Left lung (tissue), 10 donors: ENCODE data around the gene KIAA1671. TPM values are rescaled to one million over a fixed set of nuclear protein-coding genes. Genes with fewer than 3 reads are reported as not detected.

Source experiments
- ATAC-seq: fragments of 200-7000 bp; cut with Tn5 transposase; one replicate; pipeline ENCODE4 v1.9.1; 2020; ENCODE audit warnings: moderate library complexity
- DNase-seq, 4 donors: peaks; one replicate each; pipeline ENCODE4 v3.0.0-alpha.2; 2013 to 2020
- H3K27ac ChIP-seq, 2 donors: fragments of 200-600 bp; sonication (generic) in 1 of 2; one replicate each; pipeline versions ENCODE4 v1.5.0 to v1.8.0; 2020 to 2021
- H3K27me3 ChIP-seq, 2 donors: fragments of 200-600 bp; sonication (generic) in 1 of 2; one replicate each; pipeline versions ENCODE4 v1.5.0 to v1.8.0; 2020 to 2021
- H3K36me3 ChIP-seq, 2 donors: fragments of 200-600 bp; sonication (generic) in 1 of 2; one replicate each; pipeline versions ENCODE4 v1.5.0 to v1.8.0; 2020 to 2021
- H3K4me1 ChIP-seq, 2 donors: fragments of 200-600 bp; one replicate each; pipeline ENCODE4 v1.8.0; 2021
- H3K4me3 ChIP-seq, 2 donors: fragments of 200-600 bp; sonication (generic) in 1 of 2; one replicate each; pipeline versions ENCODE4 v1.5.0 to v1.8.0; 2020 to 2021; ENCODE audit warnings: mild to moderate bottlenecking in 1 of 2
- H3K9me3 ChIP-seq, 2 donors: fragments of 200-600 bp; sonication (generic) in 1 of 2; one replicate each; pipeline versions ENCODE4 v1.5.0 to v1.8.0; 2020 to 2021
- intact Hi-C, 2 donors: fragments of 100-400 bp; cut with DNase I; formaldehyde crosslinking; loops; one replicate each; pipeline versions ENCODE4 v1.11.2 to v1.14.2; 2022
- polyA plus RNA-seq, 6 donors: library from polyadenylated mRNA; unstranded; fragments of 120-200 nt; gene quantifications; one replicate each; pipeline ENCODE4 v1.2.1, GENCODE V29; 2013; ENCODE audit not compliant: insufficient read length in 6 of 6
- total RNA-seq, 2 donors: library from RNA; stranded (reverse); fragmentation: NEBNext Ultra II Directional; extraction: Animal tissue kit (Norgen Biotek cat#: 25700); gene quantifications; one replicate each; pipeline ENCODE4 v1.2.1, GENCODE V29; 2021
- TF ChIP-seq, protein P1 (sequence below), 2 donors: fragments of 200-600 bp; sonication (generic) in 1 of 2; IDR thresholded peaks; one replicate each; pipeline versions ENCODE4 v1.5.0 to v1.8.0; 2021; ENCODE audit warnings: antibody characterized with exemption in 2 of 2
- donor health status: DM: no; HTN: yes; CAD: no.
- donor health status: DM: no; HTN: no; CAD: no.

Gene KIAA1671
- total and polyA plus RNA-seq, 8 donors = 19.4 to 35.0 (median 23.4) TPM

DNA sequence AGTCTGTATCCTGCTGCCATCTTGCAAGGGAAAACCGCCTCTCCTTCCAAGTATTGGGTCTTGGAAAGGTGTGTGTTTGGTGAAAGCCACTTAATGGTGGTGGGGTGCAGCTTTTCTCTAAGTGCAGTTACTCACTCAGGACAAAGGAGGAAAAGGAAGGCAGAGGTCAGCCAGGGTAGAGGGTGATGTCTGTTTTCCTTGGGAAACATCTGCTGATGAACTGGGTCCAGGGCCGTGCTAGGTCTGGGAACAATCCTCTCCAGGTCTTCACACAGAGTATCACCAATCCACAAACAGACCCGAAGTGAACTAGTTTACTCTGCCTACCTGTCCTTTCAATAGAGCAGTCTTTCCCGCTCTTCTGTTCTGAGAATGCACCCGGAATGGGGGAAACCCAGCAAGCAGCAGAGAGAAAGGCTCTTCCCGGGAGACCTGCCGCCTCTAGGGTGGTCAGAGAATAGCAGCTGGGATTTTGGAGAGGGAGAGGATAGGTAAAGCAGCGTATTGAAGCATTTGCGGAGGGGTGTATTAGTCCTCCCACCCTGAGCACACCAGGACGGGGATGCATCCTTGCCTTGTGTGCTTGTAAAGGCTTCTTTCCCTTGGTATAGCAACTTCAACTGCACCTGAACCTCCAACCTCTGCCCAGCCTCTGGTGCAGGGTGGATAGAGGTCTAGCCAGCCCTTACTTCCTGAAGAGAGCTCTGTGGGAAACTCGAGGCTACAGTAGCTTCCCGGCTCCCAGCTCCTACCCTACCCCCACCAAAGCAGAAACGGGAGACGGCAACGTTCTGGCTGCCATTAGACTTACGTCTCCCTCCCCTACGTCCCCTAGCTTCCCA, 26.7 kb upstream of the KIAA1671 start:
- H3K4me1 ChIP-seq = no peaks in the 10 kb centered on the region
- H3K9me3 ChIP-seq = peaks cover 0 to 5% of the 10 kb centered on the region in 2 donors
- DNase-seq = no peak
- intact Hi-C loops = no loop called here
- no peak overlapping the region for H3K27ac ChIP-seq
- no peaks in the 10 kb centered on the region for H3K36me3 ChIP-seq
- no peak for ATAC-seq
- TF ChIP-seq, protein P1, sequence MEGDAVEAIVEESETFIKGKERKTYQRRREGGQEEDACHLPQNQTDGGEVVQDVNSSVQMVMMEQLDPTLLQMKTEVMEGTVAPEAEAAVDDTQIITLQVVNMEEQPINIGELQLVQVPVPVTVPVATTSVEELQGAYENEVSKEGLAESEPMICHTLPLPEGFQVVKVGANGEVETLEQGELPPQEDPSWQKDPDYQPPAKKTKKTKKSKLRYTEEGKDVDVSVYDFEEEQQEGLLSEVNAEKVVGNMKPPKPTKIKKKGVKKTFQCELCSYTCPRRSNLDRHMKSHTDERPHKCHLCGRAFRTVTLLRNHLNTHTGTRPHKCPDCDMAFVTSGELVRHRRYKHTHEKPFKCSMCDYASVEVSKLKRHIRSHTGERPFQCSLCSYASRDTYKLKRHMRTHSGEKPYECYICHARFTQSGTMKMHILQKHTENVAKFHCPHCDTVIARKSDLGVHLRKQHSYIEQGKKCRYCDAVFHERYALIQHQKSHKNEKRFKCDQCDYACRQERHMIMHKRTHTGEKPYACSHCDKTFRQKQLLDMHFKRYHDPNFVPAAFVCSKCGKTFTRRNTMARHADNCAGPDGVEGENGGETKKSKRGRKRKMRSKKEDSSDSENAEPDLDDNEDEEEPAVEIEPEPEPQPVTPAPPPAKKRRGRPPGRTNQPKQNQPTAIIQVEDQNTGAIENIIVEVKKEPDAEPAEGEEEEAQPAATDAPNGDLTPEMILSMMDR (IDR thresholded peaks at IDR 0.05) = no peak
- H3K27me3 ChIP-seq = no peaks in the 10 kb centered on the region
- no peak overlapping the region for H3K4me3 ChIP-seq

DNA sequence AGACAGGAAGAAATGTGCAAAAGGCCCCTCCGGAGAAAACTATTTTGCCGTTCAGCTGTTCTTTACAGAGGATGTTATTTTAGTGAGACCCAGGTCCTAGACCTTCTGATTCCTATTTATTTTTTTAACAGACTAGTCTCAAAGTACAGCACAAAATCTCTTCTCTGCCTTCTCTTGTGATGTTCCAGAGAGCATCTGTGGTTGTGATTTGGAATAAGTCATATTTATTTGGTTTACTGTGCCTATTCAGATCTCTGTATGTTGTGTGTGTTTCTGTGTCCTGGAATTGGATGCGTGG, 26.1 kb upstream of the KIAA1671 start:
- ATAC-seq = no peak
- TF ChIP-seq, protein P1 (IDR thresholded peaks at IDR 0.05) = no peak
- intact Hi-C loops = no loop called here
- H3K9me3 ChIP-seq = peaks cover 0 to 5% of the 10 kb centered on the region in 2 donors
- no peak overlapping the region for H3K4me3 ChIP-seq
- DNase-seq = no peak
- no peaks in the 10 kb centered on the region for H3K4me1 ChIP-seq
- no peak overlapping the region for H3K27ac ChIP-seq
- H3K27me3 ChIP-seq = no peaks in the 10 kb centered on the region
- no peaks in the 10 kb centered on the region for H3K36me3 ChIP-seq

DNA sequence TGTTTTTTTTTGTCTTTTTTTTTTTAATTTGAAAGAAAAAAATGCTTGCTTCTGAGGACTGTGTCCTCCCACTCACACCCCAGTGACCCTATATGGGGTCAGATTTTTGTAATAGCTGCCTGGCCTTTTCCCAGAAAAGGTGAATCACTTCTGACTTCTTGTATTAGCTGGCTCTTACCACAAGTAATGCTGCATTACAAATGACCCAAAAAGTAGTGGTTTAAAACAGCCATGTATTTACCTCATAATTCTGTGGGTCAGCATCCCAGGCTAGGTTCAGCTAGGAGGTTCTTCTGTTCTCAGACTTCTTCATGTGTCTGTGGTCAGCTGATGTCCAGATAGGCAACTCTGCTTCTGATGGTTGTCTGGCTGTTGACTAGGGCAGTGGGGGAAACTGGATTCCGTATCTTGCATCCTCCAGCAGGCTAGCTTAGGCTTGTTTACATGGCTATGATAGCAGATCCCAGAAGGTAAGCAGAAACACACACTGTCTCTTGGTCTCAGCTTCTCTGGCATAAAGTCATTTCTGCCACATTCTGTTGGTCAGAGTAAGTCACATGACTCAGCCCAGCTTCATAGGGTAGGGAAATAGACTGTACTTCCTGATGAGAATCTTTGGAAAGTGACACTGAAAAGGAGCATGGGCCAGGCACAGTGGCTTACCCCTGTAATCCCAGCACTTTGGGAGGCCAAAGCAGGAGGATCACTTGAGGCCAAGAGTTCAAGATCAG, 25.5 kb upstream of the KIAA1671 start:
- TF ChIP-seq, protein P1 (IDR thresholded peaks at IDR 0.05) = no peak
- H3K27ac ChIP-seq = no peak overlapping the region
- H3K4me1 ChIP-seq = no peaks in the 10 kb centered on the region
- no peak overlapping the region for H3K4me3 ChIP-seq
- ATAC-seq (no peak), DNase-seq (no peak)
- intact Hi-C loops = no loop called here
- no peaks in the 10 kb centered on the region for H3K27me3 ChIP-seq
- H3K9me3 ChIP-seq = peaks cover 0 to 5% of the 10 kb centered on the region in 2 donors
- H3K36me3 ChIP-seq = no peaks in the 10 kb centered on the region

DNA sequence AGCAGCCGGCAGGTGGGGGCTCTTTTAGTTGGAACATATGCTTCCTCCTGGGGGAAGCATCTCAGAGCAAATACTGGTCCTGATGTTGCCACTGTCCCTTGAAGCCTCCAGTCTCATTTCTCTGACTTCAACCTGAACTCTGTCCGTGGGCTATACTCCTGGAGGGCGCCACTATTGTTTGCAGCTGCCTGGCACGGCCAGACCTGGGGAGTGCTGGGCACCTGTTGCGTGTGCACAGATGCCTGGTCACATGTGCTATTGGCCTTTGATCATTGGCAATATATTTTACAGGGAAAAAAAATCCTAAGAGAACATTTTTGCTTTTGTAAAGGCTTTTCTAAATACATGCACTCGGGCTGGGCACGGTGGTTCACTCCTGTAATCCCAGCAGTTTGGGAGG, 24.2 kb upstream of the KIAA1671 start:
- Histone ChIP-seq H3K4me1 (no peaks in the 10 kb centered on the region), H3K27me3 (no peaks in the 10 kb centered on the region), H3K27ac (no peak overlapping the region), H3K36me3 (no peaks in the 10 kb centered on the region), H3K4me3 (no peak overlapping the region), H3K9me3 (peaks cover 0 to 5% of the 10 kb centered on the region in 2 donors)
- TF ChIP-seq, protein P1 (IDR thresholded peaks at IDR 0.05) = no peak
- ATAC-seq (no peak), DNase-seq (no peak)
- intact Hi-C loops = no loop called here

DNA sequence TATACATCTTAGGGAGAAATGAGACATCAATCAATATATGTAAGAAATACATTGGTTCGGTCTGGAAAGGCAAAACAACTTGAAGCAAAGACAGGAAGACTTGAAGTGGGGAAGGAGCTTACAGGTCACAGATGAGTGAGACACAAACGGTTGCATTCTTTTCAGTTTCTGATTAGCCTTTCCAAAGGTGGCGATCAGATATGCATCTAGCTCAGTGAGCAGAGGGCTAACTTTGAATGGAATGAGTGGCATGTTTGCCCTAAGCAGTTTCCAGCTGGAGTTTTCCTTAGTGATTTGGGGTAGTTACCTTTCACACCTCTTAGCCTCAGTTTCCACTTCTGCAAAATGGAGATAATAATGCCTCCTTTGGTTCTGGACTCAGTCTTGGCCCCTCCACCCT, 21.8 kb upstream of the KIAA1671 start:
- Histone ChIP-seq H3K9me3 (peaks cover 0 to 5% of the 10 kb centered on the region in 2 donors), H3K27ac (no peak overlapping the region), H3K4me1 (no peaks in the 10 kb centered on the region), H3K4me3 (no peak overlapping the region), H3K27me3 (no peaks in the 10 kb centered on the region), H3K36me3 (no peaks in the 10 kb centered on the region)
- TF ChIP-seq, protein P1 (IDR thresholded peaks at IDR 0.05) = no peak
- DNase-seq (no peak), ATAC-seq (no peak)
- intact Hi-C loops = no loop called here
